CD14-positive monocyte (primary cell): ENCODE measurements around the gene CAPZA1. TPM values are rescaled to one million over a fixed set of nuclear protein-coding genes. Genes with fewer than 3 reads are reported as not detected.

ENCODE experiments used
- DNase-seq, 3 donors: peaks; one replicate each; pipeline ENCODE4 v3.0.0-alpha.2; 2011 to 2022
- H2AFZ ChIP-seq: 2 replicates; pipeline ENCODE4 v1.6.0; 2012; ENCODE audit warnings: mild to moderate bottlenecking, low read depth, low read length, inconsistent platforms; ENCODE audit not compliant: insufficient read depth, poor library complexity, severe bottlenecking
- H3K27ac ChIP-seq, 2 donors: 1 replicate in 1 of 2; 2 replicates in 1 of 2; pipeline ENCODE4 v1.5.1; 2012 to 2013; ENCODE audit warnings: low read length in 2 of 2, control low read depth in 1 of 2, inconsistent platforms in 1 of 2, low read depth in 1 of 2, mild to moderate bottlenecking in 1 of 2
- H3K27me3 ChIP-seq, 2 donors: one replicate each; pipeline versions ENCODE4 v1.6.0 to v1.6.1; 2011 to 2013; ENCODE audit warnings: low read length in 2 of 2; ENCODE audit not compliant: control insufficient read depth in 2 of 2, insufficient read depth in 2 of 2
- H3K36me3 ChIP-seq, 2 donors: replicated peaks in 1 of 2; 1 replicate in 1 of 2; 2 replicates in 1 of 2; pipeline versions ENCODE4 v1.5.1 to v1.6.1; 2012 to 2013; ENCODE audit warnings: low read length in 2 of 2, control low read depth in 1 of 2, inconsistent platforms in 1 of 2, mild to moderate bottlenecking in 1 of 2; ENCODE audit not compliant: insufficient read depth in 2 of 2, control insufficient read depth in 1 of 2
- H3K4me1 ChIP-seq, 2 donors: 1 replicate in 1 of 2; 2 replicates in 1 of 2; pipeline versions ENCODE4 v1.5.1 to v1.6.1; 2012 to 2013; ENCODE audit warnings: low read length in 2 of 2, control low read depth in 1 of 2, inconsistent platforms in 1 of 2, mild to moderate bottlenecking in 1 of 2, moderate library complexity in 1 of 2; ENCODE audit not compliant: insufficient read depth in 2 of 2, control insufficient read depth in 1 of 2
- H3K4me2 ChIP-seq: replicated peaks from 2 replicates; pipeline ENCODE3; 2012; ENCODE audit warnings: low read length, moderate library complexity, mild to moderate bottlenecking; ENCODE audit not compliant: poor library complexity, severe bottlenecking; ENCODE audit errors: extremely low read depth
- H3K4me3 ChIP-seq, 3 experiments: fragments of 200-600 bp in 1 of 3; sonication (generic) in 1 of 3; replicated peaks in 1 of 3; 1 replicate in 2 of 3; 2 replicates in 1 of 3; pipeline ENCODE4 v1.5.1; 2011 to 2013; ENCODE audit warnings: low read length in 3 of 3, mild to moderate bottlenecking in 3 of 3, control low read depth in 2 of 3, low read depth in 2 of 3, inconsistent platforms in 1 of 3, moderate library complexity in 1 of 3
- H3K79me2 ChIP-seq: 2 replicates; pipeline ENCODE4 v1.6.0; 2012; ENCODE audit warnings: mild to moderate bottlenecking, control low read depth, inconsistent platforms, low read length, moderate library complexity; ENCODE audit not compliant: insufficient read depth
- H3K9ac ChIP-seq: 2 replicates; pipeline ENCODE4 v1.6.0; 2017; ENCODE audit warnings: low read length, mild to moderate bottlenecking; ENCODE audit not compliant: insufficient read depth, poor library complexity, severe bottlenecking
- H3K9me3 ChIP-seq, 2 donors: replicated peaks in 1 of 2; 1 replicate in 1 of 2; 2 replicates in 1 of 2; pipeline versions ENCODE4 v1.5.1 to v1.6.1; 2012 to 2013; ENCODE audit warnings: low read length in 2 of 2, control low read depth in 1 of 2; ENCODE audit not compliant: control insufficient read depth in 1 of 2, insufficient read depth in 1 of 2
- H4K20me1 ChIP-seq: 2 replicates; pipeline ENCODE4 v1.6.0; 2012; ENCODE audit warnings: mild to moderate bottlenecking, low read length, control low read depth, moderate library complexity; ENCODE audit not compliant: insufficient read depth
- H3K27ac Mint-ChIP-seq, 7 donors: one replicate each; pipeline ENCODE4 v1.8.0; 2020; ENCODE audit warnings: mild to moderate bottlenecking in 7 of 7, mixed read lengths in 7 of 7, moderate library complexity in 6 of 7, inconsistent platforms in 2 of 7
- H3K27me3 Mint-ChIP-seq, 3 donors: one replicate each; pipeline ENCODE4 v1.8.0; 2021 to 2022; ENCODE audit warnings: low read depth in 3 of 3, mild to moderate bottlenecking in 3 of 3, mixed read lengths in 3 of 3, moderate library complexity in 3 of 3, inconsistent platforms in 1 of 3
- H3K36me3 Mint-ChIP-seq, 2 donors: one replicate each; pipeline ENCODE4 v1.8.0; 2020; ENCODE audit warnings: mixed read lengths in 2 of 2, inconsistent platforms in 1 of 2, mild to moderate bottlenecking in 1 of 2
- H3K4me1 Mint-ChIP-seq: one replicate; pipeline ENCODE4 v1.8.0; 2020; ENCODE audit warnings: mild to moderate bottlenecking, mixed read lengths
- H3K4me3 Mint-ChIP-seq, 2 donors: one replicate each; pipeline ENCODE4 v1.8.0; 2020; ENCODE audit warnings: mild to moderate bottlenecking in 2 of 2, mixed read lengths in 2 of 2, moderate library complexity in 1 of 2
- H3K9me3 Mint-ChIP-seq, 7 donors: one replicate each; pipeline ENCODE4 v1.8.0; 2020 to 2022; ENCODE audit warnings: mixed read lengths in 7 of 7, mild to moderate bottlenecking in 6 of 7, moderate library complexity in 6 of 7, inconsistent platforms in 2 of 7
- CTCF ChIP-seq: fragments of 200-600 bp; IDR thresholded peaks from one replicate; pipeline ENCODE4 v1.8.0; 2022; ENCODE audit warnings: antibody characterized with exemption, mild to moderate bottlenecking
- WGBS: methylation state at CpG from one replicate; pipeline ENCODE4 v1.1.5; 2013; ENCODE audit warnings: missing lambda C conversion rate; ENCODE audit not compliant: insufficient coverage; 5-methylcytosine and 5-hydroxymethylcytosine counted together
- intact Hi-C, 2 donors: fragments of 100-400 bp; cut with micrococcal nuclease; formaldehyde crosslinking; loops; one replicate each; pipeline versions ENCODE4 v1.15.0 to v1.15.1; 2023
- polyA plus RNA-seq, 3 donors: library from polyadenylated mRNA; depleted of rRNA in 1 of 3; unstranded in 2 of 3; stranded (reverse) in 1 of 3; fragments of 300-500 nt in 2 of 3; fragments of >200 nt in 1 of 3; fragmentation: Illumina TruSeq in 2 of 3; gene quantifications; 1 replicate in 2 of 3; 2 replicates in 1 of 3; pipeline ENCODE4 v1.2.3, GENCODE V29; 2012 to 2021

CAPZA1 gene
- polyA plus RNA-seq, 3 donors, result 93.4 to 357 (median 339) TPM

DNA sequence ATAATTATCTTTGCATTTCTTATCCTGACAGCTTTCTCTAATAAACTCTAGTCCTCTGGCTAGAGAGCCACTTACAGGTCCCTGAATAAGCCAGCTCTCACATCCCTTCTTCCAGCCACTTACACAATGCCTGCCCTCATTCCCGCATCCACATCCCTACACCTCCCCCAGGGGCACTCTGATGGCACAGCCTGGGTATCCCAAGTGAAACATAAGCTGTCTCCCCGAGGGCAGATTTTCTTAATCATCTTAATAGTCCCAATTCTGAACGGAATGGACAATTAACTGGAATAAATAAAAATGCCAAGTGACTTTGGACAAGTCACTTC, 82.4 kb downstream of the CAPZA1 start:
- Mint-ChIP-seq H3K9me3 (peaks cover 0 to 2% (median 0%) of the 10 kb centered on the region in 7 donors), H3K4me1 (peaks cover 62% of the 10 kb centered on the region), H3K27me3 (peaks cover 8 to 32% (median 16%) of the 10 kb centered on the region in 3 donors), H3K4me3 (no peak overlapping the region), H3K36me3 (peaks cover 12 to 28% of the 10 kb centered on the region in 2 donors), H3K27ac (peak overlapping the region in 4 of 7 donors; percentile 19 to 82 (median 68))
- no peak overlapping the region for H3K4me2 ChIP-seq
- no peak overlapping the region for H3K27ac ChIP-seq
- no peaks in the 10 kb centered on the region for H3K79me2 ChIP-seq
- no peak overlapping the region for H3K9ac ChIP-seq
- H3K27me3 ChIP-seq, result peaks cover 0 to 19% of the 10 kb centered on the region in 2 donors
- peaks cover 53 to 60% of the 10 kb centered on the region in 2 donors for H3K4me1 ChIP-seq
- no peak overlapping the region for H2AFZ ChIP-seq
- no peaks in the 10 kb centered on the region for H3K9me3 ChIP-seq
- 100% methylated on average over 1 of the region's 3 CpGs for WGBS
- peaks cover 0 to 14% of the 10 kb centered on the region in 2 donors for H3K36me3 ChIP-seq
- TF ChIP-seq CTCF, result no peak
- H3K4me3 ChIP-seq, result no peak overlapping the region
- DNase-seq, result no peak
- intact Hi-C loops, result loop anchor here (5.0 to 10.0 kb wide), 3 partner anchors 197 to 343 kb away; partner anchors contain the start of gene WNT2B (in 1 of the 2)
- no peaks in the 10 kb centered on the region for H4K20me1 ChIP-seq

GRCh38 chr1:112702420-112703261, 83.0 kb downstream of the CAPZA1 start:
- peaks cover 12 to 28% of the 10 kb centered on the region in 2 donors for H3K36me3 Mint-ChIP-seq
- H3K4me1 ChIP-seq, result peaks cover 53 to 64% of the 10 kb centered on the region in 2 donors
- H3K9ac ChIP-seq, result no peak overlapping the region
- WGBS, result 85% methylated on average over 10 of the region's 12 CpGs
- H3K27me3 Mint-ChIP-seq, result peaks cover 11 to 37% (median 15%) of the 10 kb centered on the region in 3 donors
- H3K27ac Mint-ChIP-seq, result no peak overlapping the region
- H3K79me2 ChIP-seq, result no peaks in the 10 kb centered on the region
- H3K4me3 Mint-ChIP-seq, result no peak overlapping the region
- intact Hi-C loops, result loop anchor here (5.0 to 10.0 kb wide), 3 partner anchors 198 to 342 kb away; partner anchors contain the start of gene WNT2B (in 1 of the 2)
- peaks cover 64% of the 10 kb centered on the region for H3K4me1 Mint-ChIP-seq
- no peak overlapping the region for H2AFZ ChIP-seq
- no peaks in the 10 kb centered on the region for H4K20me1 ChIP-seq
- H3K9me3 Mint-ChIP-seq, result peaks cover 0 to 2% (median 0%) of the 10 kb centered on the region in 7 donors
- no peak for DNase-seq
- H3K9me3 ChIP-seq, result no peaks in the 10 kb centered on the region
- H3K27me3 ChIP-seq, result peaks cover 0 to 23% of the 10 kb centered on the region in 2 donors
- peaks cover 0 to 14% of the 10 kb centered on the region in 2 donors for H3K36me3 ChIP-seq
- no peak for TF ChIP-seq CTCF
- no peak overlapping the region for H3K4me3 ChIP-seq
- H3K4me2 ChIP-seq, result no peak overlapping the region
- H3K27ac ChIP-seq, result no peak overlapping the region
